M059J (cell line): Measurements from ENCODE around the gene MRPS2. TPM values are rescaled to one million over a fixed set of nuclear protein-coding genes. Genes with fewer than 3 reads are reported as not detected.
"Not testable (repeated sequence)": the region's sequence is repeated elsewhere in the genome, so short reads cannot be mapped to it uniquely, and the experiment has no call there.

ENCODE experiments used
- DNase-seq: peaks from one replicate; pipeline ENCODE4 v3.0.0-alpha.2; 2012; ENCODE audit warnings: low read depth
- total RNA-seq: library from RNA; depleted of rRNA; stranded (reverse); fragments of >200 nt; shearing (Covaris generic); gene quantifications from 2 replicates; pipeline ENCODE4 v1.2.3, GENCODE V29; 2014

Gene MRPS2
- total RNA-seq, 1 experiment from 2014 or later, result 36.9 TPM

GRCh38 chr9:135514342-135515082, 14.0 kb downstream of the MRPS2 start:
- no peak for DNase-seq

GRCh38 chr9:135515083-135515951, 14.8 kb downstream of the MRPS2 start:
- DNase-seq, result no peak

GRCh38 chr9:135516132-135516860, 15.8 kb downstream of the MRPS2 start:
- no peak for DNase-seq

GRCh38 chr9:135517407-135517822, 16.9 kb downstream of the MRPS2 start:
- DNase-seq, result no peak

- no peak for DNase-seq
These were observed 18.9 kb downstream of the MRPS2 start for GRCh38 chr9:135519179-135519971.

GRCh38 chr9:135520916-135521607, 20.6 kb downstream of the MRPS2 start, which contains the start of gene LCN1:
TSS of gene LCN1 (plus strand) at chr9:135521440. CDS start at chr9:135521498, 58 bp downstream.
- no peak for DNase-seq

GRCh38 chr9:135521608-135522095, 21.2 kb downstream of the MRPS2 start:
- DNase-seq, result no peak

GRCh38 chr9:135522137-135522877, 21.8 kb downstream of the MRPS2 start:
- no peak for DNase-seq

GRCh38 chr9:135522931-135523330, 22.4 kb downstream of the MRPS2 start:
- no peak for DNase-seq

- no peak for DNase-seq
These were observed 23.1 kb downstream of the MRPS2 start for GRCh38 chr9:135523521-135524129.

GRCh38 chr9:135524130-135524861, 23.8 kb downstream of the MRPS2 start:
- peak; percentile 61 for DNase-seq

- no peak for DNase-seq
These were observed 25.0 kb downstream of the MRPS2 start for GRCh38 chr9:135525241-135526088.

GRCh38 chr9:135526089-135526729, 25.7 kb downstream of the MRPS2 start:
- no peak for DNase-seq

- DNase-seq, result no peak
These were observed 26.5 kb downstream of the MRPS2 start for GRCh38 chr9:135526730-135527571.

GRCh38 chr9:135528842-135529435, 28.5 kb downstream of the MRPS2 start:
- not testable (repeated sequence) for DNase-seq

GRCh38 chr9:135530146-135530545, 29.7 kb downstream of the MRPS2 start:
- DNase-seq, result no peak
